CD14-positive monocyte (primary cell): ENCODE measurements around the gene MACROD2. TPM values are rescaled to one million over a fixed set of nuclear protein-coding genes. Genes with fewer than 3 reads are reported as not detected.

Experiments used
- DNase-seq, 3 donors: peaks; one replicate each; pipeline ENCODE4 v3.0.0-alpha.2; 2011 to 2022
- H2AFZ ChIP-seq: 2 replicates; pipeline ENCODE4 v1.6.0; 2012; ENCODE audit warnings: mild to moderate bottlenecking, low read depth, low read length, inconsistent platforms; ENCODE audit not compliant: insufficient read depth, poor library complexity, severe bottlenecking
- H3K27ac ChIP-seq, 2 donors: 1 replicate in 1 of 2; 2 replicates in 1 of 2; pipeline ENCODE4 v1.5.1; 2012 to 2013; ENCODE audit warnings: low read length in 2 of 2, control low read depth in 1 of 2, inconsistent platforms in 1 of 2, low read depth in 1 of 2, mild to moderate bottlenecking in 1 of 2
- H3K27me3 ChIP-seq, 2 donors: one replicate each; pipeline versions ENCODE4 v1.6.0 to v1.6.1; 2011 to 2013; ENCODE audit warnings: low read length in 2 of 2; ENCODE audit not compliant: control insufficient read depth in 2 of 2, insufficient read depth in 2 of 2
- H3K36me3 ChIP-seq, 2 donors: replicated peaks in 1 of 2; 1 replicate in 1 of 2; 2 replicates in 1 of 2; pipeline versions ENCODE4 v1.5.1 to v1.6.1; 2012 to 2013; ENCODE audit warnings: low read length in 2 of 2, control low read depth in 1 of 2, inconsistent platforms in 1 of 2, mild to moderate bottlenecking in 1 of 2; ENCODE audit not compliant: insufficient read depth in 2 of 2, control insufficient read depth in 1 of 2
- H3K4me1 ChIP-seq, 2 donors: 1 replicate in 1 of 2; 2 replicates in 1 of 2; pipeline versions ENCODE4 v1.5.1 to v1.6.1; 2012 to 2013; ENCODE audit warnings: low read length in 2 of 2, control low read depth in 1 of 2, inconsistent platforms in 1 of 2, mild to moderate bottlenecking in 1 of 2, moderate library complexity in 1 of 2; ENCODE audit not compliant: insufficient read depth in 2 of 2, control insufficient read depth in 1 of 2
- H3K4me2 ChIP-seq: replicated peaks from 2 replicates; pipeline ENCODE3; 2012; ENCODE audit warnings: low read length, moderate library complexity, mild to moderate bottlenecking; ENCODE audit not compliant: poor library complexity, severe bottlenecking; ENCODE audit errors: extremely low read depth
- H3K4me3 ChIP-seq, 3 experiments: fragments of 200-600 bp in 1 of 3; sonication (generic) in 1 of 3; replicated peaks in 1 of 3; 1 replicate in 2 of 3; 2 replicates in 1 of 3; pipeline ENCODE4 v1.5.1; 2011 to 2013; ENCODE audit warnings: low read length in 3 of 3, mild to moderate bottlenecking in 3 of 3, control low read depth in 2 of 3, low read depth in 2 of 3, inconsistent platforms in 1 of 3, moderate library complexity in 1 of 3
- H3K79me2 ChIP-seq: 2 replicates; pipeline ENCODE4 v1.6.0; 2012; ENCODE audit warnings: mild to moderate bottlenecking, control low read depth, inconsistent platforms, low read length, moderate library complexity; ENCODE audit not compliant: insufficient read depth
- H3K9ac ChIP-seq: 2 replicates; pipeline ENCODE4 v1.6.0; 2017; ENCODE audit warnings: low read length, mild to moderate bottlenecking; ENCODE audit not compliant: insufficient read depth, poor library complexity, severe bottlenecking
- H3K9me3 ChIP-seq, 2 donors: replicated peaks in 1 of 2; 1 replicate in 1 of 2; 2 replicates in 1 of 2; pipeline versions ENCODE4 v1.5.1 to v1.6.1; 2012 to 2013; ENCODE audit warnings: low read length in 2 of 2, control low read depth in 1 of 2; ENCODE audit not compliant: control insufficient read depth in 1 of 2, insufficient read depth in 1 of 2
- H4K20me1 ChIP-seq: 2 replicates; pipeline ENCODE4 v1.6.0; 2012; ENCODE audit warnings: mild to moderate bottlenecking, low read length, control low read depth, moderate library complexity; ENCODE audit not compliant: insufficient read depth
- H3K27ac Mint-ChIP-seq, 7 donors: one replicate each; pipeline ENCODE4 v1.8.0; 2020; ENCODE audit warnings: mild to moderate bottlenecking in 7 of 7, mixed read lengths in 7 of 7, moderate library complexity in 6 of 7, inconsistent platforms in 2 of 7
- H3K27me3 Mint-ChIP-seq, 3 donors: one replicate each; pipeline ENCODE4 v1.8.0; 2021 to 2022; ENCODE audit warnings: low read depth in 3 of 3, mild to moderate bottlenecking in 3 of 3, mixed read lengths in 3 of 3, moderate library complexity in 3 of 3, inconsistent platforms in 1 of 3
- H3K36me3 Mint-ChIP-seq, 2 donors: one replicate each; pipeline ENCODE4 v1.8.0; 2020; ENCODE audit warnings: mixed read lengths in 2 of 2, inconsistent platforms in 1 of 2, mild to moderate bottlenecking in 1 of 2
- H3K4me1 Mint-ChIP-seq: one replicate; pipeline ENCODE4 v1.8.0; 2020; ENCODE audit warnings: mild to moderate bottlenecking, mixed read lengths
- H3K4me3 Mint-ChIP-seq, 2 donors: one replicate each; pipeline ENCODE4 v1.8.0; 2020; ENCODE audit warnings: mild to moderate bottlenecking in 2 of 2, mixed read lengths in 2 of 2, moderate library complexity in 1 of 2
- H3K9me3 Mint-ChIP-seq, 7 donors: one replicate each; pipeline ENCODE4 v1.8.0; 2020 to 2022; ENCODE audit warnings: mixed read lengths in 7 of 7, mild to moderate bottlenecking in 6 of 7, moderate library complexity in 6 of 7, inconsistent platforms in 2 of 7
- CTCF ChIP-seq: fragments of 200-600 bp; IDR thresholded peaks from one replicate; pipeline ENCODE4 v1.8.0; 2022; ENCODE audit warnings: antibody characterized with exemption, mild to moderate bottlenecking
- WGBS: methylation state at CpG from one replicate; pipeline ENCODE4 v1.1.5; 2013; ENCODE audit warnings: missing lambda C conversion rate; ENCODE audit not compliant: insufficient coverage; 5-methylcytosine and 5-hydroxymethylcytosine counted together
- intact Hi-C, 2 donors: fragments of 100-400 bp; cut with micrococcal nuclease; formaldehyde crosslinking; loops; one replicate each; pipeline versions ENCODE4 v1.15.0 to v1.15.1; 2023
- polyA plus RNA-seq, 3 donors: library from polyadenylated mRNA; depleted of rRNA in 1 of 3; unstranded in 2 of 3; stranded (reverse) in 1 of 3; fragments of 300-500 nt in 2 of 3; fragments of >200 nt in 1 of 3; fragmentation: Illumina TruSeq in 2 of 3; gene quantifications; 1 replicate in 2 of 3; 2 replicates in 1 of 3; pipeline ENCODE4 v1.2.3, GENCODE V29; 2012 to 2021

The MACROD2 gene
- polyA plus RNA-seq, 3 donors: 0.23 TPM; not detected in 2

DNA sequence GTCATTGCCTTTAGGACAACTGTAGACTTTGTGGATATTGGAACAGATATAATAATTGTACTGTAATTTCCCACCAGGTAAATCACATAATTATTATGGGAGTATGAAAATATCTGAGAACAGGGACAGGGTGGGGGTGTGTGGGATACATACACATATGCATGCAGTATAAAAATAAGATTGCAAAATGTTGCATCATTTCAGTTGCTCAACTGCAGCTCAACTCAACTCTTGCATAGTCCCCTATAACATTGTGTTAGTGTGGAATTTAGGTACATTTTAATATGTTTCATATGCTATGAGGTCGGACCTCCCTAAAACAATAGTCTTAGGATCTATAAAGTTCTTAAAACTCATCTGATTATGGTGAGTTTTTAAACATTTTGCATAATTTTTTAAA, 617.1 kb downstream of the MACROD2 start:
- no peaks in the 10 kb centered on the region for H3K4me1 ChIP-seq
- no peak overlapping the region for H3K27ac Mint-ChIP-seq
- no peaks in the 10 kb centered on the region for H4K20me1 ChIP-seq
- no peak overlapping the region for H2AFZ ChIP-seq
- H3K27me3 Mint-ChIP-seq: no peaks in the 10 kb centered on the region
- no peak for TF ChIP-seq CTCF
- intact Hi-C loops: no loop called here
- no peaks in the 10 kb centered on the region for H3K79me2 ChIP-seq
- no peak overlapping the region for H3K27ac ChIP-seq
- no peak overlapping the region for H3K4me2 ChIP-seq
- no peak for DNase-seq
- peaks cover 3 to 18% of the 10 kb centered on the region in 2 donors for H3K9me3 ChIP-seq
- no peaks in the 10 kb centered on the region for H3K4me1 Mint-ChIP-seq
- no CpG with 5 or more reads among the region's 1 CpG for WGBS
- H3K27me3 ChIP-seq: no peaks in the 10 kb centered on the region
- no peak overlapping the region for H3K4me3 ChIP-seq
- no peaks in the 10 kb centered on the region for H3K36me3 Mint-ChIP-seq
- H3K9me3 Mint-ChIP-seq: peaks cover 2 to 14% (median 3%) of the 10 kb centered on the region in 7 donors
- no peak overlapping the region for H3K4me3 Mint-ChIP-seq
- H3K9ac ChIP-seq: no peak overlapping the region
- no peaks in the 10 kb centered on the region for H3K36me3 ChIP-seq

GRCh38 chr20:14616003-14616402, 620.7 kb downstream of the MACROD2 start:
- Mint-ChIP-seq H3K9me3 (peaks cover 2 to 11% (median 6%) of the 10 kb centered on the region in 7 donors), H3K36me3 (no peaks in the 10 kb centered on the region), H3K27ac (no peak overlapping the region), H3K27me3 (no peaks in the 10 kb centered on the region), H3K4me1 (no peaks in the 10 kb centered on the region), H3K4me3 (no peak overlapping the region)
- 94% methylated on average over 2 of the region's 3 CpGs for WGBS
- no peaks in the 10 kb centered on the region for H3K27me3 ChIP-seq
- H2AFZ ChIP-seq: no peak overlapping the region
- H4K20me1 ChIP-seq: no peaks in the 10 kb centered on the region
- no peak overlapping the region for H3K4me3 ChIP-seq
- no peaks in the 10 kb centered on the region for H3K36me3 ChIP-seq
- H3K27ac ChIP-seq: no peak overlapping the region
- intact Hi-C loops: no loop called here
- H3K79me2 ChIP-seq: no peaks in the 10 kb centered on the region
- H3K4me1 ChIP-seq: no peaks in the 10 kb centered on the region
- H3K9me3 ChIP-seq: peaks cover 7 to 23% of the 10 kb centered on the region in 2 donors
- H3K4me2 ChIP-seq: no peak overlapping the region
- no peak for DNase-seq
- H3K9ac ChIP-seq: no peak overlapping the region
- TF ChIP-seq CTCF: no peak
